GM21825 (cell line): Measurements from ENCODE around the gene TMEM127.
"Not testable (repeated sequence)": the region's sequence is repeated elsewhere in the genome, so short reads cannot be mapped to it uniquely, and the experiment has no call there.

Experiments used
- ATAC-seq: cut with Tn5 transposase; IDR thresholded peaks from one replicate; pipeline ENCODE4 v1.9.1; 2021; ENCODE audit warnings: mild to moderate bottlenecking, moderate library complexity; ENCODE audit not compliant: unreplicated experiment

Gene TMEM127

GRCh38 chr2:96264656-96265348, 995 bp downstream of the TMEM127 start:
- peak; percentile 11 for ATAC-seq

- ATAC-seq = no peak
Observed at GRCh38 chr2:96264086-96264485, 1.7 kb downstream of the TMEM127 start.

DNA sequence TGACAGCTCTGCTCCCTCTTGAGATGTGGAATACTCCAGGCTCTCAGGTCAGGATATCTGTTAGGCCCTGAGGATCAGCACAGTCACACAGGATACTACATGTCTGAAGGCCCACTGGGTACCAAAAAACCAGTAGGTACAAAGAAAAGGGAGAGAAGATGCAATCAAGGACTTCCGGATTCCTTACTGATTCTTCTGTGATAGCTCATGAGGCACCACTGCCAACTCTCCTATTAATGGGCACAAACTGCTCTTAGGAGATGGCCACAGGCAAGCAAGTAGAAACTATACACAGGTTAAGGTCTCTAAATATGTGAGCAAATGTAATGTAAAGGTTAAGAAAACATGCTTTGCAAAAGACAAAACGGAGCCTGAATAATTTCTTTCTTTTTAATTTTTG, 3.5 kb downstream of the TMEM127 start:
- no peak for ATAC-seq

GRCh38 chr2:96261328-96262003, 4.3 kb downstream of the TMEM127 start:
- ATAC-seq = no peak

- no peak for ATAC-seq
Observed at GRCh38 chr2:96260387-96261260, 5.2 kb downstream of the TMEM127 start.

GRCh38 chr2:96259497-96259921, 6.3 kb downstream of the TMEM127 start:
- no peak for ATAC-seq

DNA sequence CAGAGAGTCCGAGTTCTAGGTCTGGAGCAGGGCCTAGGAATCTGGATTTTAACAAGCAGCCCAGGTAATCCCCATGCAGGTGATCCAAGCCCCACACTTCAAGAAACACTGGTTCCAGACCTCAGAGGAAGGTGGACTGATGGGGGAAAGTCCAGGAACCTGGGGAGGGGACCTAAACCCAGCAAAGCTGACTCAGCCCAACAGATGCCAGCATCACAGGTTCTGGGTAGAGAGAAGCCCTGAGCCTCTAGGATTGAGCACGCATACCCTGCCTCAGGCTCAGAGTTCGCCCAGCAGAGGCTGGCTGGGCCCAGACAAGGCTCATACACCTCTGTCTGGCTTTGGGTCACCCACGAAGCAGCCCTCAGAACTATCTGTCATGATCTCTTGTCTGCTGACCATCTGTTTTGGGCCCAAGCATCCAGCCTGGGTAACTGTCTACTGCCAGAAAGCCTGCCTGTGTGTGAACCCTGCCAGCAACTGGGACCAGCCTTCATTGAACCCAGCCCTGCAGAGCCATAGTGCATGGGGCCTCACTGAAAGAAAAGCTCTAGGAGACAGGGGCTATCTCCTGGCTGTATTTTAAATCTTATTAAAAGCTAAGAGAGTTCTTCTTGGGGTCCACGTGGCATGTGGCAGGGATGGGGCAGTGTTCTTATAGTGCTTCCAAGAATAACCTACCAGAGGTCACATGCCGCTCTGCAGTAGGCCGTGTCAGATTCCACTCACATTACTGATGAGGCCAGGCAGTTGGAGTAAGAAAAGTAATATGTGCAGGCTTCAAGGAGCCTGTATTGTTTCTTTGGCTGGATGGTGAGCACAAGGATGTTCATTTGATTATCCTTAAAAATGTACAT, 7.4 kb downstream of the TMEM127 start:
- ATAC-seq = no peak

DNA sequence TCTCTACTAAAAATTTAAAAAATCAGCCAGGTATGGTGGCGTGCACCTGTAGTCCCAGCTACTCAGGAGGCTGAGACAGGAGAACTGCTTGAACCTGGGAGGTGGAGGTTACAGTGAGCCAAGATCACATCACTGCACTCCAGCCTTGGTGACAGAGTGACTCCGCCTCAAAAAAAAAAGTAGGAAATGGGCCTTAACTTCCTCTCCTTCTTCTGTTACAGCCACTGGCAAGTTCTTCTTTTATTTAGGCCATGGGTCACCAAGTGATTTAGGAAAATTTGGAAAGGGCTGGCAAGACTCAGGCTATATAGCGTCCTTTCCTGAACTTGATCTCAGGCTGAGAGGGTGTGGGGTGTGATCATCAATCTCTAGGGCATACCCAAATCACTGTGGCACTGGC, 8.1 kb downstream of the TMEM127 start:
- not testable (repeated sequence) for ATAC-seq

DNA sequence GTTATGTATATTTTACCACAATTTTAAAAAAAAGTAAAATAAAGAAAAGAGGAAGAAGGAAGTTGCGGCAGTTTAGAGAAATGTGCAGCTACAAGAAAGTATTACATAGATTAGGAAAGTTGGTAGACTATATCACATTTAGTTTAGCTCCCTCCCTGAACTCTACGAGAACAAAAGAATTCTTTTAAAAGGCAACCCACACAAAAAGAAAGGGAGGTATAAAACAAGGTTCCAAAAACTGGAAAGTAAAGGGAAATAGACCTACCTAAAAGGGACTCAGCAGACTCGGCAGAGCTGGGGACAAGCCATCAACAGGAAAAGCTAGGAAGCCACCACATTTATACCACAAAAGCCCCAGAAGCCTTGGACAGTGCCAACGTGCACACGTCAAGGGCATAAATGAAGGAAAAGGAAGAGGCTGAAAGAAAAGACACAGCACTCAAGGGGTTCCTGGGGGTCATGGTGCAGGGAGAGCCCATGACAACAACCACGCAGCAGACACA, 9.1 kb downstream of the TMEM127 start:
- ATAC-seq = no peak

DNA sequence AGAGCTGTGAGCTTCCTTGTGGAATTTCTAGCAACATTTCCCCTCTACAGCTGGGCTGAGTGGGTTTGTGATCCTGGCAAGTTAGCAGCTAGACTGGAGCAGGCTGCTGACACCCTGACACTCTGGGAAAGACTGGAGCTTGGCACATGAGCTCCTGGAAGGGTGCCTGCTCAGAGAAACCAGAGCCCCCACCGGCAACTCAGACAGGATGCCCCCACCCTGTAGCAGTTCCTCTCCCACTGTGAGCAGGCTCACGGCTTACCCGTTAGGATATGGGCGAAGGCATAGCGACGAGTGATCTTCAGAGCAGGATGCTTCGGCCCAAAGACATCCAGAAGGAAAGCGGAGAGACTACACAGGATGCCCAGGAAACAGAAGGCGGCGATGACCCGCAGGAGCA, 11.2 kb downstream of the TMEM127 start:
- ATAC-seq = no peak

DNA sequence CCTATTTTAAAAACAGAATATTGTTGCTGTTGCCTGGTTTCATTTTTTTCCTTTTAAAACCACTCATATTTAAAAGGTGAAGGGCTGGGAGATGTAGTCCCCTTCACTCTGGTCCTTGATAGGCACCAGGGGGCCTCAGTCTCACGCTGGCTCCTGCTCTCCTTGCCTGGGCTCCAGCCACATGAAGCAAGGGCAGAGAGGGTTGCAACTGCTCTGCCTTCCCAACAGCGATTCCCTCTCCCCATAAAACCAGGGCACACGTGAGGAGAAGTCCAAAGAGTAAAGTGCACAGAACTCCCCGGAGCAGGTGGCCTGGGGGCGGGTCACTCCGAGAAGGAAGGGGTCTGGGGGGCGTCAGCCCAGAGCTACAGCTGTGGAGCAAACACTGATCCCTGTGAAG, 12.8 kb downstream of the TMEM127 start:
- no peak for ATAC-seq

DNA sequence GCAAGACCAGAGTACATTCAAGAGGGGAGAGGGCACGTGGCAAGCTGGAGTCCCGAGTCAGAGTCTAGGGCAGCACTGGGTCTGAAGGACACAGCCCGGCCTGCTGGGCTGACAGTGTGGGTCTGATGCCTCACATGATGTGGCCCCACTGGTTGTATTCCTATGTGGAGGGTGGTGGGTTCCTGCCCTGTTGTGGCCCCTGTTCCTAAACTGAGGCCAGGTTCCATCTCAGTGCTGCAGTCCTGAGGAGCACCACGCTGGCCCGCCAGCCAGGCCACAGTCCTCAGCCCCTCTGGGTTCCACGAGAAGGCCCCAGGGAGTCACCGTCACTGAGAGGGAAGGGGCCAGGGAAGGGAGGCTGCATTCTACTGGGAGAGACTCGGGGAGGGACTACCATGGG, 13.3 kb downstream of the TMEM127 start:
- no peak for ATAC-seq

GRCh38 chr2:96251721-96252292, 14.0 kb downstream of the TMEM127 start:
- ATAC-seq = no peak

DNA sequence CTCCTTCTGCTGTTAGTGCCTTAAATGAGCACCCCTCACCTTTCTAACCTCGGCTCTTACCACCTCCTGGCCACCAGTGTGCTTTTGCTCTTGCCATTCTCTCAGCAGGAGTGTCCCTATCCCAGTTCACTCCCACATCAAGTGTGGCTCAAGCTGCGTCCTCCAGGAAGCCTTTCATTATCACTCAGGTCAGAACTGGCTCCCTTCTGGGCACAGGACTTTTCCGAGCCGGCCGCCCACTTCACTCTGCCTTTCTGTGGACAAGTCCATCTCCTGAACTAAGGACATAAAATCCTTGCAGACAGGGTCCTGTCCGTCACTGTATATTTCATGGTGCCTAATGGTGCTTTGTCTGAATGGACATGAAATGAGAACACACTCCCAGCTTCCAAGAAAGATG, 15.6 kb downstream of the TMEM127 start:
- no peak for ATAC-seq

DNA sequence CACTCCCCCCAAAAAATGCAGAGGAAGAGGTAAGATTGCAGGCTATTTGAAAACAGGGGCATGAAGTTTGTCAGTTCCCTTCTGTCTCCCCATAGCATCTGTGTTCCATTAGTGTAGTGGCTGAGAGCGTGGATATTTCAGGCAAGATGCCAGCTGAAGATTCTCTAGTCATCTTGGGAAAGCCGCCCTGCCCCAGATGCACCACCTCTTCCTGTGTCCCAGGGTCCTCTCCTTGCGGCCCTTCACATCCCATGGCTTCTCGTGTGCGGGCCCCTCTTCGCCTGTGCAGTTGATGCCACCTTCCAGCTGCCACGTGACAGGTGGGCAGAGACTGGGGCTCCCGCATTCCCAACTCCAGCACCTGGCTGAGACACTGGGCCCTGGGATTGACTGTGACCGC, 16.1 kb downstream of the TMEM127 start:
- ATAC-seq = no peak

DNA sequence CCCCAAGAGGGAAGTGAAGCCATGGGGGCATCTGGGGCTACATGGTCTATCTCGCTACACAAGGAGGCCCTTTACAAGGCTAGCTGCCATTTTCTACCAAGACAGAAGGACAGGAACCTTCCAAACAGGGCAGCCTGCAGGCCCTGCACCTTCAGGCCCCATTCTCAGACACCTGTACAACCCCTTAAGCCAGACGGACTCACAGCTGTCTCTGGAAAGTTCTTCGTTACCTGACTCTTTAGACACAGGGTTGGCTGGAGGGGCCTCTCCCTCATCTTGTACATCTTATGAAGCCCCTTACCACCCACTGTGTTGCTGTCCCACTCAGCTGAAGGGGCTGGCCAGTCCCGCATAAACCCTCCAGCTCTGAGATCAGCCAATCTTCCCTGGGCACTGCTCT, 17.2 kb downstream of the TMEM127 start:
- no peak for ATAC-seq

- ATAC-seq = no peak
Observed at GRCh38 chr2:96247896-96248295, 17.9 kb downstream of the TMEM127 start.

DNA sequence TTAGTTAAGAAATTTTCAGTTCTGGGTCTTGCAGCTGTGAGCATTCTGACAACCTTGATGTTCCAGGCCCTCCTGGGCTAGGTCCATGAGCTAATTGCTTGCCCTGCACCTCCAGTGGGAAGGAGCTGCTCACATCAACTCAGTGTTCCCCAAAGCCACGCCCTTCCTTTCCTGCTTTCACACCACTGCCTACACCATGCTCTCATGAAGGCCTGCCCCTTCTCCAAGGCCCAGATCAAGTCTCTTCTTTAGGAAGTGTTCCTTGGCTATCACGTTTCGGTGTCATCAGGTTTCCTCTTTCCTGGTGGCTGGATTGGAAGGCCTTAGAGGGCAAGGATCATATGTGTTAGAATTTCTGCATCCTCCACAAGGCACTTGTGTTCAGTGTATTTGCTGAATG, 18.8 kb downstream of the TMEM127 start:
- ATAC-seq = no peak

DNA sequence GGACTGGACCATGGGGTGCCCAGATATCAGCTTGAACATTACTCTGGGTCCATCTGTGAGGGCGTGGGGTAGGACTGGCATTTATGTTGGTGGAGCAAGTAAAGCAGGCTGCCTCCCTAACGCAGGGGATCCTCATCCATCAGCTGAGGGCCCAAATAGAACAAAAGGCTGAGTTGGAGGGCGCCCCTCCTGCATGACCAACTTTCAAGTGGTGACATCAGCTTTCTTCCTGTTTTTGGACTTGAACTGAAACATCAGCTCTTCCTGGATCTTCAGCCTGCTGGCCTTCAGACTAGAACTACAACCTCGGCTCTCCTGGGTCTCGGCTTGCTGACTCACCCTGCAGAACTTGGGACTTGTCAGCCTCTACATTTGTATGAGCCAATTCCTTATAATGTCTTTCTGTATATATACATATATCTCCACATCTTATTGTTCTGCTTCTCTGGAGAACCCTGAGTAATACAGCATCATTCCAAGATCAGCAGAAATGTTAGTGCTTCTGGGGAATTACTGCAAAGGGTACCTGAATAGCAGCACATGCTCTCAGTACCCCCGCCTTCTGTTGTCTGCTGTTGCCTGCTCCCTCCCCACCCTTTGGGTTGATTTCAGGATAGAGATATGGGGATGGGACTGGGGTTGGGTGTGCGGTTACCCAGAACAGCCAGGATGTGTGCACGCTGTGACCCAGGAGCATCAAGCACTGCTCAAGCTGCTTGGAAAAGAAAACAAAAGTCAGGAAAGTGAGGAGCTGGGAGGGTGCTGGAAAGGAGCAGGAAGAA, 20.0 kb downstream of the TMEM127 start:
- no peak for ATAC-seq
